HG02642 (cell line): Measurements from ENCODE around the gene PARVA.
A peak's percentile ranks its signal among the peaks of the same experiment; 100 is the strongest.
"Not testable (repeated sequence)": the region's sequence is repeated elsewhere in the genome, so short reads cannot be mapped to it uniquely, and the experiment has no call there.

Source experiments
- ATAC-seq: cut with Tn5 transposase; IDR thresholded peaks from one replicate; pipeline ENCODE4 v1.9.1; 2021; ENCODE audit warnings: mild to moderate bottlenecking; ENCODE audit not compliant: unreplicated experiment, poor library complexity

Gene PARVA

DNA sequence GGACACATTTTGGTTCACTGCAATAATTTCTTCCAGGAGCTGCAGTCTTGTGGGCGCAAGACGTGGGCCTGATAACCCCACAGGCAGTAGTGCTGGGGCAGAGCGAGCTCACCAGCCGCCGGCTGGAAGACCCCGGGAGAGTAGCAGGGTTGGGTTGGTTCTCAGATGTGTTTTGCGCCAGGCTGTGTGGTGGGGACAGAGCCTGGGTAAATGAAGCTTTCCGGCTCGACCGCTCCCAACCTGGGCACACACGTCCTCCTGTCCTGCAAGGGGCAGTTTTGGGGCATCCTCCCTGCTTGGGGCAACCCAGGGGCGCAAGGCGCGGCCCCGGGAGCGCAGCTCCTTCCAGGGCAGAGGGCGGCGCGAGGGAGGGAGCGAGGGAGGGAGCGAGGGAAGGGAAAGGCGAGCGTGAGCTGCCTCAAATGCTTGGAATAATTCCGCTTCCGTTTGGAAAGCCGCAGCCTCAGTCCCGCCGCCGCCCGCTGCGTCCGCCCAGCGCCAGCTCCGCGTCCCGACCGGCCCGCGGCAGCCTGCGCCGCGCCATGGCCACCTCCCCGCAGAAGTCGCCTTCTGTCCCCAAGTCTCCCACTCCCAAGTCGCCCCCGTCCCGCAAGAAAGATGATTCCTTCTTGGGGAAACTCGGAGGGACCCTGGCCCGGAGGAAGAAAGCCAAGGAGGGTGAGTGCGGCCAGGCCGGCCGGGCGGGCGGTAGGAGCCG is at the start of gene PARVA:
Gene PARVA (plus strand): TSS at position 466 of the 718 bp plus-strand sequence. CDS start 77 bp downstream, at position 543.
- ATAC-seq, result no peak

DNA sequence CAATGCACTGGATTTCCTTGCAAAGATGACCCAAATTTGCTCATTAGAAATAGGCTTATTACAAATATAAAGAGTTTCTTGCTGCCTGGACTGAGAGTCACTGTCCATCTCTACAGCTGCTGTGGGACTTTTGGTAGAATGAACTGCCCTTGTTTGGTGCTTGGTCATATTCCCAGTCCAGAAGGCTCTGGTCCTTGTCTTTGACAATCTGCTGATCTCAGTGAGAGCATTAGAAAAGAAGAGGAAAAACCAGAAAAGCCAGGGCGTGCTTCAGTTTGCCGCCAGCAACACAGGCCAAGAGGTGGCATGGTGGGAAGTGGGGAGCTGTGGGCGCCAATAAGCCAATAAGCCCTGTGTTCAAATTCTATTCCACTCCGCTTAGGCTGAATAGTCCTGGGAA is 48.2 kb upstream of the PARVA start:
- ATAC-seq, result no peak

- ATAC-seq, result no peak
These were observed 47.6 kb upstream of the PARVA start for GRCh38 chr11:12329797-12330196.

- ATAC-seq, result no peak
These were observed 46.7 kb upstream of the PARVA start for GRCh38 chr11:12330485-12331231.

GRCh38 chr11:12331239-12331874 is 46.0 kb upstream of the PARVA start:
- peak; percentile 45 for ATAC-seq

- no peak for ATAC-seq
These were observed 33.8 kb upstream of the PARVA start for GRCh38 chr11:12343526-12343925.

DNA sequence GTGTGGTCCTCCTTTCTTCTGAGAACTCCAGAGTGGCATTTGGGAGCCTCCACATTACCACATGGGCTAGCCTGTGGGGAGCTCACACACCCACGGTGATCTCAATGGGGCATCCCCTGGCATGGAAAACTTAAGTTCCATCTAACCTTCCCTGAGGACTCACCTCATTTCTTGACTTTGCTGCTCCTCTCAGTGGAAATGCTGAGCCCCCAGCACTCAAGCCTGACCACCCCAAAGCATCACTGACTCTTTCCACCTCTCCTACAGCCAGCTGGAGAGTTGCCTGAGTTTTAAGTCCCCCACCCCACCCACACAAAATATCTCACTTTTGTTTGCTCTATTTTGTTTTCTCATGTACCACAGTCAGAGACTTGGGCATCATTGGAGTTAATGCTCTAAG is 23.8 kb upstream of the PARVA start:
- ATAC-seq, result no peak

DNA sequence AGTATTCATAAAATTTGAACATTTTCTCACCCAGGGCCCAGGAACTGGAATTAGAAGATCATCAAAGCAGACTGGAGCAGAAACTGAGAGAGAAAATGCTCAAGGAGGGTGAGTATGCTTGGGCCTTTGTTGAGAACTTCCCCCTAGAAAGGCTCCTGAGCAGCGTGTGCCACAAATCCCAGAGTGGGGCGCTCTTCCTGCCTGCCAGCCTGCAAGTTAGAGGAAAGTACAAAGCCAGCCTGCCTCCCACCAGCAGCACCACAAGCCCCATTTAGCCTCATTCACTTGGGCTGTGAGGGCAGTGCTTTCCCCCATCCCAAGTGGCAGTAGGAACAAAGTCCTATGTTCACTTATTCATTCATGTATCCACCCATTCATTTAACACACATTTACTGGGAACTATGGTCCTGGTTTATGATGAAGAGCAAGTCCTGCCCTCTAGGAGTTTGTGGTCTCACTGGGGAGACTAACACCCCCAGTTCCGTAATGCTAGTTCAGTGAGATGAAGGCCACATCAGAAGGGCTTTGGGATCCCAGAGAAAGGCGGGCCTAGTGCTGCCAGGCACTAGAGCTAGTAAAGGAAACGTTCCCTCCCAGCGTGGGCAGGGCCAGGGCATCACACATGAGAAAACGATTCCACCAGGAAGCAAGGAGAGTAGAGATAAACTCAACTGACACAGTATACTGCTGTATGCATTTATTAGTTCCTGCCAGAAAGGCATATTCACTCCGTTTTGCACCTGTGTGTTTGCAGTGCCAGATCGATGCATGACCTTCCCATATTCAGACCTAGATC is 22.4 kb upstream of the PARVA start:
- no peak for ATAC-seq

DNA sequence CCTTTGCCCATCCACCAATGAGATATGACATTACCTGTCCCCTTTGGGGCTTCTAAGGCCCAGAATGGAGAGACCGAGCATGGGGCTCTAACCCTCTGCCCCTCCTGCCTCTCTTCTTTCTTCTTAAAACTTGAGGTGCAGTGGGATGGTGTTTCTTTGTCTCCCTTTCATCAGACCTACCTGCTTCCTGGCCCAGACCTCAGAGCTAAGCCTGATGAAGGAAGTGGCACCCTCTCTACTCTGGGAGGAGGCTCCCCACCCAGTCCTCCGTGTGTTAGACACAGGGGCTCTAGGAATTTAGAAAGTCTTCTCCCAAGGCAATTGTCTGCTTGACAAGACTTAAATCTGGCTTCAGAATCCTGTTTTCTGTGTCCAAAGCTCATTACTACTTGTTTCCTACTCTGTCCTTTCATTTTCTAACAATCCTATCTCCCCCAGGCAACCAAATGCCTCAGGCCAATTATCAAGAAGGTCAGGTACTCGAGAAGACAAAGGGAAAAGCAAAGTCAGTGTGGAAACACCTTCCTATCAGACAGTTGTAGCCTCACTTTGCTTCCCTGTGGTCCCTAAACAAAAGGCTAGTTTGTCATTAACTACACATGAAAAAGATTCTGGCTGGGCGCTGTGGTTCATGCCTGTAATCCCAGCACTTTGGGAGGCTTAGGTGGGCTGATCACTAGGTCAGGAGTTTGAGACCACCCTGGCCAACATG is 20.3 kb upstream of the PARVA start:
- ATAC-seq, result no peak

GRCh38 chr11:12357697-12358096 is 19.7 kb upstream of the PARVA start:
- ATAC-seq, result not testable (repeated sequence)

DNA sequence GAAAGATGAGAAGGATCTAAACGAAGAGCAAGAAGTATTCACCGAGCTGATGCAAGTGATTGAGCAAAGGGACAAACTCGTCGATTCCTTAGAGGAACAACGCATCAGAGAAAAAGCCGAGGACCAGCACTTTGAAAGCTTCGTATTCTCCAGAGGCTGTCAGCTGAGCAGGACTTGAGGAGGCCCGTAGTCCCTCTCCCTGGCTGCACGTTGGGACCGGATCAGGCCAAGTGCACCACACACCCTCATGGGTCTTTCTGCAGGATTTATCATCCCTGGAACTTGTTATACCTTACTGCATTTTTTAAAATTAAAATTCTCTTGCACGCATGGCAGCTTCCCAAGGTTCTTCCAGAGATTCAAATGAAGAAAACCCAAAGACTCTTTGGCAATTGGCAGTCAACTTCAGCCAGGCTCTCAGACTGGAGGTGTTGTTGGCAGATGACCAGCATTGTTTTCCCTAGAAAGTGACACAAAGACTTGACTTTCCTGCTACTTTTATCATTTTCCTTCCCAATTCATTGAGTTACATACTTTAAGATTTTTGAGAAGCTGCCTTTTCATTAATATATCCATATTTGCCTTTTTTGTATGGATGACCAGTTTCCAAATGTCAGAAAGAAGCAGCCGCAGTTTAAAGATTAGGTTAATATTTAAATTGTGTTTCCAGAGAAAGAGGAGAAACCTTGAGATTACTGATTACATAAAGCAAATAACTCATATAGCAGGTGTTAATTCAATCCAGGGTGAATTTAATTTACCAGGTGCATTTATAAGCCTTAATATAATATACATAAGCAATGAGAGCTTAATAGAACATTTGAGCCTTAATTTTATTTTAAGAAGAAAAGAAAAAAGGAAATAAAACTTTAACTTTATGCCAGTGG is 18.8 kb upstream of the PARVA start:
- no peak for ATAC-seq

- ATAC-seq, result no peak
These were observed 17.6 kb upstream of the PARVA start for GRCh38 chr11:12359761-12360160.

- ATAC-seq, result no peak
These were observed 15.7 kb upstream of the PARVA start for GRCh38 chr11:12361682-12362081.

DNA sequence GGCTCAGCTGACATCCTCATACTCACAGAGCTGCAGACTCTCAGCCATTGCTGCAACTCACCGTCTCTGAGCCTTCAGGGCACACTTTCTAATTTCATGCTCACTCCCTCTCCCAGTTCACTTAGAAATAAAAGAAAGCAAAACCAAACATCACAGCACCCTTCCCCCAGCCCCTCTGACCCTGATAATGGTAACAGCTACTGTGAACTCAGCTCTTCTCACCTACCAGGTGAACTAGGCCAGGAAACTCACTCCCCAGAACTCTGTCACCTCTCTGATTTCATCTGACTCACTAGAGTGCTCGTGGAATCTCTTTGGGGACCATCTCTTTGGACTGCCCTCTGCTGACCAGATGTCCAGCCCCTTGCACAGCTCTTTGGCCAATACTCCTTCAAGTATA is 14.5 kb upstream of the PARVA start:
- ATAC-seq, result no peak

DNA sequence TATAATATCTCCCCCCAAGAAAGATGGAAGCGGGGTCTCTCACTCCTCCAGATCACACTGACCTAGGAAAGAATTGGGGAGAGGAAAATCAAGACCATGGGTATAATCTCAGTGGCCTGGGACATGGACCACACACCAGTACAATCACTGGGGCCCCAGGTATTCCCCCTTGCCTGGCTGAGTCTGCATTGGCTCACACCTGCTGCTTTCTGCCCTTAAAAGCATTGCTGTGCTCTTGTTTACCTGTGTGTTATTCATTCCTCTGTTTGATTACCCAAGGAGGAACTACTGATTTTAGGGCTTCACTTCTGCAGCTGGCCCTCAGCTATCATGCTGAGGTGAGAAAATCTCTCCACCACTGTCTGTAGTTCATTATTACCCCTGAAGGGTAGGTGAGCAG is 14.0 kb upstream of the PARVA start:
- ATAC-seq, result no peak

DNA sequence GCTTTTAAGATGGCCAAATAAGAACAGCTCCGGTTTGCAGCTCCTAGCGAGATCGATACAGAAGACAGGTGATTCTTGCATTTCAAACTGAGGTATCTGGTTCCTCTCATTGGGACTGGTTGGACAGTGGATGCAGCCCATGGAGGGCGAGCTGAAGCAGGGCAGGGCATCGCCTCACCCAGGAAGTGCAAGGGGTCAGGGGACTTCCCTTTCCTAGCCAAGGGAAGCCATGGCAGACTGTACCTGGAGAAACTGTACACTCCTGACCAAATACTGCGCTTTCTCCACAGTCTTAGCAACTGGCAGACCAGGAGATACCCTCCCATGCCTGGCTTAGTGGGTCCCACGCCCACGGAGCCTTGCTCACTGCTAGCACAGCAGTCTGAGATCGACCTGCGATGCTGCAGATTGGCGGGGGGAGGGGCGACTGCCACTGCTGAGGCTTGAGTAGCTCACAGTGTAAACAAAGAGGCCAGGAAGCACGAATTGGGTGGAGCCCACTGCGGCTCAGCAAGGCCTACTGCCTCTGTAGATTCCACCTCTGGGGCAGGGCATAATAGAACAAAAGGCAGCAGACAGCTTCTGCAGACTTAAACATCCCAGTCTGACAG is 11.3 kb upstream of the PARVA start:
- not testable (repeated sequence) for ATAC-seq

DNA sequence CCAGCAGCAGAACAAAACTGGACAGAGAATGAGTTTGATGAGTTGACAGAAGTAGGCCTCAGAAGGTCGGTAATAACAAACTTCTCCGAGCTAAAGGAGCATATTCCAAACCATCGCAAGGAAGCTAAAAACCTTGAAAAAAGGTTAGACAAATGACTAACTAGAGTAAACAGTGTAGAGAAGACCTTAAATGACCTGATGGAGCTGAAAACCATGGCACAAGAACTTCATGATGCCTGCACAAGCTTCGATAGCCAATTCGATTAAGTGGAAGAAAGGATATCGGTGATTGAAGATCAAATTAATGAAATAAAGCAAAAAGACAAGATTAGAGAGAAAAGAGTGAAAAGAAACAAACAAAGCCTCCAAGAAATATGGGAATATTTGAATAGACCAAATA is 10.3 kb upstream of the PARVA start:
- ATAC-seq, result not testable (repeated sequence)

DNA sequence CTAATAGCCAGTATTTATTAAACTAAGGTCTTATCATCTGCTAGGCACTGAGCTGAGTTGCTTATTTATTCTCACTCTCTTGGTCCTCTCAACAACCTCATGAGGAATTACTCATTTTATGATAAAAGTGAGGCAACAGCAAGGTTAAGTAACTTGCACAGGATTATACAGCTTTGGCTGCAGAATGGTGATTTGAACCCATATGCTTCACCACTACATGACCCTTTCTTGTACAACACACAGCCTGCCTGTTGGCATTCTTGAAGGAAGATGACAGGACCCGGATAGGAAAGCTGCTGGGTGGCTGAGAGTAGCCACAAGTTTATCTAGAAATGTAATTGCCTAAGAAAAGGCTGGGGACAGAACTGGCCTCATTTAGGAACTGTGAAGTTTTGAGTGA is 5.3 kb upstream of the PARVA start:
- ATAC-seq, result no peak

DNA sequence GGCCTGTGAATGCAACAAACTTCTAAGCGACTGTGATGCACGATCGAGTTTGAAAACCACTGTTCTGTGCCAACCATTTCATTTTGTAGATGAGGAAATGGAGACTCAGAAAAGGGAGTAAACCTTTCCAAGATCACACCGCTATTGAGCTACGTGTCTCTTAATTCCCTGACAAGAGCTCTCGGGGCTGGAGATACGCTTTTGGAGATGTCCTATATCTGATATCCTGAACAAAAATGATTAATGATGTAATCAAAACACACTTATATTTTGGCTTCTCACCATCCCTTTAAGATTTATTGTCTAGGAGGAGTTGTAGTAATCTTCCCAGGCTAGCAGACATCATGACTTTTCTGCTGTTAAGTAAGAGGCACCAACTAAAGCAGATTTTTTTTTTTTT is 1.7 kb upstream of the PARVA start:
- no peak for ATAC-seq
